Spinal cord (tissue), 10 donors: ENCODE data around the gene GPN2. TPM values are rescaled to one million over a fixed set of nuclear protein-coding genes. Genes with fewer than 3 reads are reported as not detected.
A peak's percentile ranks its signal among the peaks of the same experiment; 100 is the strongest.
"Not testable (repeated sequence)": the region's sequence is repeated elsewhere in the genome, so short reads cannot be mapped to it uniquely, and the experiment has no call there.

Experiments
- DNase-seq, 6 donors: peaks; one replicate each; pipeline versions ENCODE4 v3.0.0 to v3.0.0-alpha.2; 2013 to 2015; ENCODE audit warnings: low spot score in 6 of 6, low read depth in 4 of 6
- H3K27ac ChIP-seq: one replicate; pipeline ENCODE4 v1.5.1; 2013; ENCODE audit warnings: low read depth, low read length, control low read depth
- H3K27me3 ChIP-seq: one replicate; pipeline ENCODE4 v1.6.1; 2013; ENCODE audit warnings: low read length; ENCODE audit not compliant: control insufficient read depth, insufficient read depth
- H3K36me3 ChIP-seq: one replicate; pipeline ENCODE4 v1.6.1; 2013; ENCODE audit warnings: low read length; ENCODE audit not compliant: control insufficient read depth, insufficient read depth
- H3K4me1 ChIP-seq: one replicate; pipeline ENCODE4 v1.6.1; 2013; ENCODE audit warnings: low read length; ENCODE audit not compliant: control insufficient read depth, insufficient read depth
- H3K4me3 ChIP-seq: one replicate; pipeline ENCODE4 v1.5.1; 2013; ENCODE audit warnings: low read depth, low read length, control low read depth
- H3K9me3 ChIP-seq: one replicate; pipeline ENCODE4 v1.6.1; 2013; ENCODE audit warnings: low read length; ENCODE audit not compliant: control insufficient read depth, insufficient read depth
- WGBS: methylation state at CpG from one replicate; pipeline ENCODE4 v1.1.5; 2013; ENCODE audit warnings: missing lambda C conversion rate; ENCODE audit not compliant: insufficient coverage; 5-methylcytosine and 5-hydroxymethylcytosine counted together
- polyA plus RNA-seq, 2 donors: library from polyadenylated mRNA; unstranded; fragments of 120-200 nt; gene quantifications; one replicate each; pipeline ENCODE4 v1.2.1, GENCODE V29; 2013; ENCODE audit not compliant: insufficient read length in 2 of 2
- total RNA-seq, 2 donors: library from RNA; depleted of rRNA in 1 of 2; stranded (reverse); fragments of 120-200 nt in 1 of 2; fragments of >200 nt in 1 of 2; gene quantifications; one replicate each; pipeline versions ENCODE4 v1.2.3 to v1.2.4, GENCODE V29; 2013 to 2014
- donor health status: healthy.

The GPN2 gene
- total and polyA plus RNA-seq, 4 donors = 13.2 to 38.4 (median 23.0) TPM

- Histone ChIP-seq H3K36me3 (peaks cover 92% of the 10 kb centered on the region), H3K9me3 (no peaks in the 10 kb centered on the region), H3K27ac (no peak overlapping the region), H3K4me1 (peaks cover 7% of the 10 kb centered on the region), H3K27me3 (no peaks in the 10 kb centered on the region), H3K4me3 (no peak overlapping the region)
- WGBS = 94% methylated on average over 10 of the region's 10 CpGs
- no peak for DNase-seq
These were observed 36.5 kb downstream of the GPN2 start for GRCh38 chr1:26853600-26853999.

- H3K4me3 ChIP-seq = no peak overlapping the region
- H3K27ac ChIP-seq = no peak overlapping the region
- H3K4me1 ChIP-seq = peaks cover 11% of the 10 kb centered on the region
- WGBS = 43% methylated on average over 2 of the region's 3 CpGs
- peaks cover 97% of the 10 kb centered on the region for H3K36me3 ChIP-seq
- no peaks in the 10 kb centered on the region for H3K9me3 ChIP-seq
- peak in 4 of 6 donors; percentile 18 to 75 (median 41) for DNase-seq
- no peaks in the 10 kb centered on the region for H3K27me3 ChIP-seq
These were observed 36.9 kb downstream of the GPN2 start for GRCh38 chr1:26853156-26853555.

GRCh38 chr1:26852701-26853100, 37.4 kb downstream of the GPN2 start:
- H3K4me1 ChIP-seq = peaks cover 11% of the 10 kb centered on the region
- no peaks in the 10 kb centered on the region for H3K27me3 ChIP-seq
- H3K4me3 ChIP-seq = no peak overlapping the region
- no peak for DNase-seq
- peaks cover 96% of the 10 kb centered on the region for H3K36me3 ChIP-seq
- no peak overlapping the region for H3K27ac ChIP-seq
- 78% methylated on average over 6 of the region's 9 CpGs for WGBS
- no peaks in the 10 kb centered on the region for H3K9me3 ChIP-seq

DNA sequence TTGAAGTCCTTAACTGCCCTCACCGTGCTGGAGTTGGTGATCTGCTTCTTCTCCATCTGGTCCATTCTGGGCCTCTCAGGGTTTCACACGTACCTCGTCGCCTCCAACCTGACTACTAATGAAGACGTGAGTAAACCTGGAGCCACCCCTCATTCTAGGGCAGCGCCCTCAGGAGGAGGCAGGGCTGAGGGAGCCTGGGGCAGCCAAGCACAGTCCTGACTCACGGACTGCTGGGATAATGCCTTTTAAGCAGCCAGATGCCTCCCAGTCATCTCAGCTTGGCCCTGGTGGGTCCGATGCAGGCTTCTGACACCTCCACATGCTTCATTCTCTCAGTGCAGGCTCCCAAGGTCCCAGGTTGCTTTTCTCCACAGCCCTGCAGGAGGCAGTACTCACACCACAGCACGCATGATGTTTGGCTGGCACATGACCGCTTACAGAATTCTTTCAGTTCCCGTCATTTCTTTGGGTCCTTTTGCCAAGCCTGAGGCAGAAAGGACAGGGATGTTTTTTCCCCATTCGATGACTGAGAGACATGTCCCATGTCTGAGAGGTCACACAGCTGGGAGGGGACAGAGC, 38.9 kb downstream of the GPN2 start:
- H3K36me3 ChIP-seq = peaks cover 91% of the 10 kb centered on the region
- no peaks in the 10 kb centered on the region for H3K9me3 ChIP-seq
- no peak for DNase-seq
- H3K4me1 ChIP-seq = peaks cover 11% of the 10 kb centered on the region
- 92% methylated on average over 10 of the region's 12 CpGs for WGBS
- H3K27ac ChIP-seq = no peak overlapping the region
- no peak overlapping the region for H3K4me3 ChIP-seq
- H3K27me3 ChIP-seq = no peaks in the 10 kb centered on the region

GRCh38 chr1:26848941-26849774, 40.9 kb downstream of the GPN2 start:
- Histone ChIP-seq H3K27ac (no peak overlapping the region), H3K36me3 (peaks cover 72% of the 10 kb centered on the region), H3K4me1 (peaks cover 11% of the 10 kb centered on the region), H3K9me3 (no peaks in the 10 kb centered on the region), H3K27me3 (no peaks in the 10 kb centered on the region), H3K4me3 (no peak overlapping the region)
- 83% methylated on average over 10 of the region's 10 CpGs for WGBS
- DNase-seq = no peak

DNA sequence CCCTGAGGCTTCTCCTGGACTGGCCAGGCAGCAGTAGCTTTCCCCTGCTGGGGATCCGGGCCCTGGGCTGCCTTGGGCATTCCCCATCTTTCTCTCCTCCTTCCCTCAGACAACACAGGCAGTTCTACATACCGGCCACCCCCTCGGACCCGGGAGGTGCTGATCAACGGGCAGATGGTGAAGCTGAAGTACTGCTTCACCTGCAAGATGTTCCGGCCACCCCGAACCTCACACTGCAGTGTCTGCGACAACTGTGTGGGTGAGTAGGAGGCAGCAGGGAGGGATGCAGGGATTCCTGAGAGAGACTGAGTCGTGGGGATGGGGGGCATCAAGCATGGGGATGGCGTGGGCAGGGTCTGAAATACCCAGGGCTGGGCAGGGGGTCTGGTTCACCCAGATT, 41.6 kb downstream of the GPN2 start:
- Histone ChIP-seq H3K4me1 (peaks cover 11% of the 10 kb centered on the region), H3K4me3 (no peak overlapping the region), H3K27me3 (no peaks in the 10 kb centered on the region), H3K27ac (no peak overlapping the region), H3K36me3 (peaks cover 71% of the 10 kb centered on the region), H3K9me3 (no peaks in the 10 kb centered on the region)
- no peak for DNase-seq
- WGBS = 93% methylated on average over 8 of the region's 10 CpGs

GRCh38 chr1:26847826-26848225, 42.3 kb downstream of the GPN2 start:
- peaks cover 72% of the 10 kb centered on the region for H3K36me3 ChIP-seq
- H3K27me3 ChIP-seq, H3K27ac ChIP-seq, H3K4me3 ChIP-seq, H3K9me3 ChIP-seq, DNase-seq: not testable (repeated sequence)
- WGBS = 93% methylated on average over 5 of the region's 6 CpGs
- H3K4me1 ChIP-seq = peaks cover 11% of the 10 kb centered on the region

GRCh38 chr1:26844424-26845196, 45.5 kb downstream of the GPN2 start:
- DNase-seq = peak in 2 of 6 donors; percentile 11 to 60
- Histone ChIP-seq H3K4me1 (peaks cover 11% of the 10 kb centered on the region), H3K9me3 (no peaks in the 10 kb centered on the region), H3K36me3 (peaks cover 63% of the 10 kb centered on the region), H3K4me3 (no peak overlapping the region), H3K27me3 (no peaks in the 10 kb centered on the region), H3K27ac (no peak overlapping the region)
- no CpG with 5 or more reads among the region's 13 CpGs for WGBS

GRCh38 chr1:26839779-26840178, 50.3 kb downstream of the GPN2 start:
- H3K27ac ChIP-seq = no peak overlapping the region
- no peaks in the 10 kb centered on the region for H3K4me1 ChIP-seq
- H3K27me3 ChIP-seq = no peaks in the 10 kb centered on the region
- no peak for DNase-seq
- H3K4me3 ChIP-seq = no peak overlapping the region
- H3K36me3 ChIP-seq = peaks cover 67% of the 10 kb centered on the region
- WGBS = 91% methylated on average over 6 of the region's 6 CpGs
- no peaks in the 10 kb centered on the region for H3K9me3 ChIP-seq
